ENCODE data around the gene HASPIN.
"Not testable (repeated sequence)": the region's sequence is repeated elsewhere in the genome, so short reads cannot be mapped to it uniquely, and the experiment has no call there.

- TF ChIP-seq CTCF (IDR thresholded peaks at IDR 0.05); ZFX (IDR thresholded peaks at IDR 0.05; ENCODE audit: borderline replicate concordance): not testable (repeated sequence)
These were observed 18.1 kb upstream of the HASPIN start for GRCh38 chr17:3705718-3705984.
